Measurements from ENCODE around the gene CLCNKA.

The CLCNKA gene

GRCh38 chr1:16068356-16069270 lies 46.8 kb downstream of the CLCNKA start:
- no peak for DNase-seq
- Mint-ChIP-seq H3K4me1 (ENCODE audit: low read depth in 2 of 2) (peaks cover 24 to 41% of the 10 kb centered on the region in 2 donors), H3K27me3 (peaks cover 11 to 41% of the 10 kb centered on the region in 2 donors), H3K27ac (no peak overlapping the region), H3K36me3 (ENCODE audit: insufficient read depth) (peaks cover 3% of the 10 kb centered on the region), H3K9me3 (no peaks in the 10 kb centered on the region), H3K4me3 (no peak overlapping the region)
- ATAC-seq (replicated peaks), result no peak

- peaks cover 6 to 33% of the 10 kb centered on the region in 2 donors for H3K27me3 Mint-ChIP-seq
- no peak for ATAC-seq (replicated peaks)
Observed at GRCh38 chr1:16070640-16071355, 49.0 kb downstream of the CLCNKA start.

GRCh38 chr1:16071614-16072013 lies 49.8 kb downstream of the CLCNKA start:
- Mint-ChIP-seq H3K9me3 (no peaks in the 10 kb centered on the region), H3K27ac (no peak overlapping the region), H3K4me1 (ENCODE audit: low read depth in 2 of 2) (peaks cover 14 to 28% of the 10 kb centered on the region in 2 donors), H3K36me3 (ENCODE audit: insufficient read depth) (peaks cover 7% of the 10 kb centered on the region), H3K4me3 (peak overlapping the region in 1 of 2 donors; percentile 32), H3K27me3 (peaks cover 6 to 31% of the 10 kb centered on the region in 2 donors)
- ATAC-seq (replicated peaks) (no peak), DNase-seq (no peak)

More at GRCh38 chr1:16070640-16071355, 49.0 kb downstream of the CLCNKA start:
- no peaks in the 10 kb centered on the region for H3K9me3 Mint-ChIP-seq
- H3K27ac Mint-ChIP-seq, result peak overlapping the region in 1 of 2 donors; percentile 83
- DNase-seq, result no peak
- H3K4me1 Mint-ChIP-seq (ENCODE audit: low read depth in 2 of 2), result peaks cover 14 to 28% of the 10 kb centered on the region in 2 donors
- no peak overlapping the region for H3K4me3 Mint-ChIP-seq
- H3K36me3 Mint-ChIP-seq (ENCODE audit: insufficient read depth), result peaks cover 7% of the 10 kb centered on the region

GRCh38 chr1:16072095-16072494 lies 50.3 kb downstream of the CLCNKA start:
- Mint-ChIP-seq H3K4me1 (ENCODE audit: low read depth in 2 of 2) (peaks cover 14 to 28% of the 10 kb centered on the region in 2 donors), H3K4me3 (peak overlapping the region; percentile 32 to 54), H3K9me3 (no peaks in the 10 kb centered on the region), H3K27me3 (peaks cover 6 to 31% of the 10 kb centered on the region in 2 donors), H3K27ac (no peak overlapping the region), H3K36me3 (ENCODE audit: insufficient read depth) (peaks cover 7% of the 10 kb centered on the region)
- no peak for ATAC-seq (replicated peaks)
- DNase-seq, result no peak

GRCh38 chr1:16072616-16073484 lies 51.0 kb downstream of the CLCNKA start:
- peaks cover 7% of the 10 kb centered on the region for H3K36me3 Mint-ChIP-seq (ENCODE audit: insufficient read depth)
- H3K4me3 Mint-ChIP-seq, result peak overlapping the region; percentile 27 to 54
- peak; percentile 25 for ATAC-seq (replicated peaks)
- no peak for DNase-seq
- H3K27ac Mint-ChIP-seq, result no peak overlapping the region
- H3K9me3 Mint-ChIP-seq, result no peaks in the 10 kb centered on the region
- peaks cover 14 to 25% of the 10 kb centered on the region in 2 donors for H3K4me1 Mint-ChIP-seq (ENCODE audit: low read depth in 2 of 2)
- H3K27me3 Mint-ChIP-seq, result peaks cover 6 to 24% of the 10 kb centered on the region in 2 donors

- Mint-ChIP-seq H3K9me3 (no peaks in the 10 kb centered on the region), H3K4me3 (peak within 1 kb of the TSS; percentile 63 to 72), H3K27me3 (peaks cover 6 to 19% of the 10 kb centered on the region in 2 donors), H3K36me3 (ENCODE audit: insufficient read depth) (peaks cover 7% of the 10 kb centered on the region), H3K27ac (peak within 1 kb of the TSS in 1 of 2 donors; percentile 47), H3K4me1 (ENCODE audit: low read depth in 2 of 2) (peaks cover 14 to 25% of the 10 kb centered on the region in 2 donors)
- peak; percentile 17 to 42 (median 23) for DNase-seq
- ATAC-seq (replicated peaks), result peak; percentile 85
Observed at GRCh38 chr1:16073490-16074119, 51.8 kb downstream of the CLCNKA start, which contains the start of gene FAM131C. Gene FAM131C (minus strand): TSS chr1:16073651. CDS start chr1:16073442, 209 bp downstream.

- H3K27me3 Mint-ChIP-seq, result peaks cover 6 to 13% of the 10 kb centered on the region in 2 donors
- peaks cover 20 to 28% of the 10 kb centered on the region in 2 donors for H3K4me1 Mint-ChIP-seq (ENCODE audit: low read depth in 2 of 2)
- H3K9me3 Mint-ChIP-seq, result no peaks in the 10 kb centered on the region
- ATAC-seq (replicated peaks) (no peak), DNase-seq (no peak)
- H3K36me3 Mint-ChIP-seq (ENCODE audit: insufficient read depth), result peaks cover 7% of the 10 kb centered on the region
- peak overlapping the region in 1 of 2 donors; percentile 47 for H3K27ac Mint-ChIP-seq
- H3K4me3 Mint-ChIP-seq, result peak overlapping the region; percentile 63 to 72
Observed at GRCh38 chr1:16074217-16074616, 52.4 kb downstream of the CLCNKA start.

GRCh38 chr1:16075337-16076030 lies 53.6 kb downstream of the CLCNKA start:
- peaks cover 7% of the 10 kb centered on the region for H3K36me3 Mint-ChIP-seq (ENCODE audit: insufficient read depth)
- no peak for DNase-seq
- peaks cover 20 to 23% of the 10 kb centered on the region in 2 donors for H3K4me1 Mint-ChIP-seq (ENCODE audit: low read depth in 2 of 2)
- H3K27me3 Mint-ChIP-seq, result peaks cover 6 to 13% of the 10 kb centered on the region in 2 donors
- no peaks in the 10 kb centered on the region for H3K9me3 Mint-ChIP-seq
- ATAC-seq (replicated peaks), result no peak
- no peak overlapping the region for H3K27ac Mint-ChIP-seq
- no peak overlapping the region for H3K4me3 Mint-ChIP-seq

- peaks cover 6 to 13% of the 10 kb centered on the region in 2 donors for H3K27me3 Mint-ChIP-seq
- no peak overlapping the region for H3K4me3 Mint-ChIP-seq
- ATAC-seq (replicated peaks) (no peak), DNase-seq (no peak)
- peaks cover 7% of the 10 kb centered on the region for H3K36me3 Mint-ChIP-seq (ENCODE audit: insufficient read depth)
- H3K4me1 Mint-ChIP-seq (ENCODE audit: low read depth in 2 of 2), result peaks cover 16 to 21% of the 10 kb centered on the region in 2 donors
- H3K9me3 Mint-ChIP-seq, result no peaks in the 10 kb centered on the region
- no peak overlapping the region for H3K27ac Mint-ChIP-seq
Observed at GRCh38 chr1:16076031-16076864, 54.4 kb downstream of the CLCNKA start.

GRCh38 chr1:16076865-16077238 lies 55.0 kb downstream of the CLCNKA start:
- H3K4me3 Mint-ChIP-seq, result no peak overlapping the region
- DNase-seq, result no peak
- H3K27ac Mint-ChIP-seq, result peak overlapping the region in 1 of 2 donors; percentile 77
- H3K27me3 Mint-ChIP-seq, result peaks cover 6 to 13% of the 10 kb centered on the region in 2 donors
- H3K9me3 Mint-ChIP-seq, result no peaks in the 10 kb centered on the region
- peaks cover 7% of the 10 kb centered on the region for H3K36me3 Mint-ChIP-seq (ENCODE audit: insufficient read depth)
- no peak for ATAC-seq (replicated peaks)
- peaks cover 13 to 21% of the 10 kb centered on the region in 2 donors for H3K4me1 Mint-ChIP-seq (ENCODE audit: low read depth in 2 of 2)

GRCh38 chr1:16077406-16078245 lies 55.8 kb downstream of the CLCNKA start:
- Mint-ChIP-seq H3K4me3 (peak overlapping the region; percentile 28 to 82), H3K9me3 (no peaks in the 10 kb centered on the region), H3K27me3 (peaks cover 6 to 13% of the 10 kb centered on the region in 2 donors), H3K27ac (peak overlapping the region; percentile 26 to 77), H3K4me1 (ENCODE audit: low read depth in 2 of 2) (peaks cover 15 to 21% of the 10 kb centered on the region in 2 donors), H3K36me3 (ENCODE audit: insufficient read depth) (peaks cover 4% of the 10 kb centered on the region)
- no peak for DNase-seq
- no peak for ATAC-seq (replicated peaks)
